Activated CD4-positive, CD25-positive, alpha-beta regulatory T cell treated with anti-CD3 and anti-CD28 coated beads, Interleukin-2, amount 50 U/mL, for 16 hours (primary cell): ENCODE measurements around the gene PTPRN2.
"Not testable (repeated sequence)": the region's sequence is repeated elsewhere in the genome, so short reads cannot be mapped to it uniquely, and the experiment has no call there.

Source experiments
- DNase-seq: peaks from one replicate; pipeline ENCODE4 v3.0.0-alpha.2; 2020; ENCODE audit warnings: low read depth, low spot score

PTPRN2 gene

DNA sequence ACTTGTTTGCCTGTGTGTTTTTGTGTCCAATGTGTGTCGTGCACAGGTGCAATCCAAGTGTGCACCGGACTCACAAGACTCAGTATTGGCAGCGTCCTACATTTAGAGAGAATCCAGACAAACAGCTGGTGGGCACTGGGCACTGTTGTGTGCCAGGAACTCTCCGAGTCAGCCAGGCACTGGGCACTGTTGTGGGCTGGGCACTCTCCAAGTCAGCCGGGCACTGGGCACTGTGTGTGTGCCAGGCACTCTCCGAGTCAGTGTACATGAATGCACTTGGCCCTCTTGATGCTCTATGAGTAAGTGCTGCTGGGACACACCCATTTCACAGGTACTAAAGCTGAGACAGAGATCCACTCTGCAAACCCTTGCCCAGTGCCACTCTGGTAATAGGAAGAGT, 303.5 kb downstream of the PTPRN2 start:
- no peak for DNase-seq

DNA sequence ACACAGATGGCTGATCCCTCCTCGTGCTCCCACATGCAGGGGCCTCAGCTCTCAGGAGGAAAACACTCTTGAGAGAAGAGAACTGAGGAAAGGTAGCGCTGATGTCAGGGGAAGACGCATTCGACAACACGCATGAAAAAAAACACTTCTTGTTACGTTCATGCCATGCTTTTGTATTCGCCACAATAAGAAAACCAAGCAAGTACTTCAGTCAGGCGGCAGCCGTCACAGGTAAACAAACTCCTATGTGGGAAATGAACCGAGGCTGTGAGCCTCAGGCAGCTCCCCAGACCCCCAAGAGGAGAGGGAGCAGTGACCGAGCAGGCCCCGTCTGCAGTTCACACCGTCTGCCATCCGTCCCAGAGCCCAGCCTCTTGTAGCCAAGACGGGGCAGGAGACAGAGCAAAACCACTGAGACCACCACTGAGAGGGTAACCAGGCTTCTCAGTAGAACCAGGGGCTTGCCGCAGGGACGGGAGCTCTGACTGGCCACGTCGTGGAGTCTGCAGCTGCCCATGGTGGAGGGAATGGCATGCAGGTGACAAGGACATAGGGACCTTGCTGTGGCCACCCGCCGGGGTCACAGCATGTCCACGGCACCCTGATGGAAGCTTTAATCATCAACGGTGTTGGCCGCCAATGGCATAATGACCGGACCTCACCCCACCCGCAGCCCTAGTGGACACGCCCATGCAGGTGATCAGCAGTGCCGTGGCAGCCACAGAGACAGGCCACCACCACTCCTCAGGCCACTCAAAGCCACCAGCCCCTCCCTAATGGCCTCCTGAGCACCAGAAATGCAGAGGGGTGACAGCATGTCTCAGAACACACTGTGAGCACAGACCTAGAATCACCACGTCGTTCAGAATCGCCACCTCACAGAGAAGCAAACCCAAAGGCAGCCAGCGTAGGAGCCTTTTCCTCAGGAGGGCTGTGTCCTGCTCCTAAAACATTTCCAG, 304.3 kb downstream of the PTPRN2 start:
- DNase-seq = no peak

DNA sequence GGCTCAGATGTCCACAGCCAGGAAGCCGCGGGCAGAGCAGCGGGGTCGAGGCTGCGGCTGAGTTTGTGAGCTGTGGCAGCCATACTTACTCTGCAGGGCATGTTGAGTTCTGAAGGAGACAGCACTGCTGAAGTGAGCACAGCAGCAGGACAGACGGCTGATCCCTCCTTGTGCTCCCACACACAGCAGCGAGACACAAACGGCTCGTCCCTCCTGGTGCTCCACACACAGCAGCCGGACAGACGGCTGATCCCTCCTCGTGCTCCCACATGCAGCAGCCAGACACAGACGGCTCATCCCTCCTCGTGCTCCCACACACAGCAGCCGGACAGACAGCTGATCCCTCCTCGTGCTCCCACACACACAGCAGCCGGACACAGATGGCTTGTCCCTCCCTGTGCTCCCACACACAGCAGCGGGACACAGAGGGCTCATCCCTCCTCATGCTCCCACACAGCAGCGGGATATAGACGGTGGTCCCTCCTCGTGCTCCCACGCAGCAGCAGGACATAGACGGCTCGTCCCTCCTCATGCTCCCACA, 305.1 kb downstream of the PTPRN2 start:
- DNase-seq = no peak

DNA sequence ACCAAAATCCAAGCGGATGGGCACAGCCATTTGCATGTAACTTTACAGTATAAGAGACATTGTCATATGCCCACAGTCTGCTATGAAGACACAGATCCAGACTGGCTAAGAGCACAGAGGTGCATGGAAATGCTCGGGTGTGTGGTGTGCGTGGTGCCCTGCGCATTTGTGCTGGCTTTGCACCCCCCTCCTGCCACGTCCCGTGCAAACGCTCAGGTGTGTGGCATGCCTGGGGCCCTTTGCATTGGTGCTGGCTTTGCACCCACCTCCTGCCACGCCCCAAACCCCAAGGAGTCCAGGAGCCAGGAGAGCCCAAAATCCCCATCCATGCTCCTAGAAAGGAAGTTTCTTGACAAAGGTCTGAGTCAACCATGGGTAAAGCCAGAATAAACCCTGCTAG, 306.2 kb downstream of the PTPRN2 start:
- DNase-seq = no peak

DNA sequence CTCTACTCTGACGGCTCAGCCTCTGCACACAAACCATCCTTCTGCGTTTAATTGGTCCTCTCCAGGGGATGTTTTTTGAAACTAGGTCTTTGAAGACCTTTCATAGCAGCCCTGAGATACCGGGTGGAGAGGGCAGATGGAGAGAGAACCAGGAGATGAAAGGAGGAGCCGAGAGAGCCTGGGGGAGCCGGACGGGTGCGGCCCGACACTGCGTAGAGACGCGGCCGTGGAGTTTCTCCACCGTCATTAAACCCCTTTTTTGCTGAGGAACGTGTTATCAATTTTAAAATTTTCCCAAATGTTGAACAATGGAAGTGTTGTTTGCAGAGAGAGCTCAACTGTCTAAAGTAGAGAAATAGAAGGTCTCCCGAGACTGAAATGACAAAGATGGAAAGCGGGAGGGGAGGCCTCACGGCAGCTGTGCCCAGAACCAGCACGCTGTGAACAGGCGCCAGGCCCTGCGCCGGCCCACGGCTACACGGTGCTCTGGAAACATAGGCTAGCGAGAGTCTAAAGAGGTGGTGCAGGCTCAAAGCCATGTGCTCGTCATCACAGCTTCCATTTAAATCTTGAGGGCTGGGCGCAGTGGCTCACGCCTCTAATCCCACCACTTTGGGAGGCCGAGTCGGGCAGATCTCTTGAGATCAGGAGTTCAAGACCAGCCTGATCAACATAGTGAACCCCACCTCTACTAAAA, 307.0 kb downstream of the PTPRN2 start:
- DNase-seq = no peak

DNA sequence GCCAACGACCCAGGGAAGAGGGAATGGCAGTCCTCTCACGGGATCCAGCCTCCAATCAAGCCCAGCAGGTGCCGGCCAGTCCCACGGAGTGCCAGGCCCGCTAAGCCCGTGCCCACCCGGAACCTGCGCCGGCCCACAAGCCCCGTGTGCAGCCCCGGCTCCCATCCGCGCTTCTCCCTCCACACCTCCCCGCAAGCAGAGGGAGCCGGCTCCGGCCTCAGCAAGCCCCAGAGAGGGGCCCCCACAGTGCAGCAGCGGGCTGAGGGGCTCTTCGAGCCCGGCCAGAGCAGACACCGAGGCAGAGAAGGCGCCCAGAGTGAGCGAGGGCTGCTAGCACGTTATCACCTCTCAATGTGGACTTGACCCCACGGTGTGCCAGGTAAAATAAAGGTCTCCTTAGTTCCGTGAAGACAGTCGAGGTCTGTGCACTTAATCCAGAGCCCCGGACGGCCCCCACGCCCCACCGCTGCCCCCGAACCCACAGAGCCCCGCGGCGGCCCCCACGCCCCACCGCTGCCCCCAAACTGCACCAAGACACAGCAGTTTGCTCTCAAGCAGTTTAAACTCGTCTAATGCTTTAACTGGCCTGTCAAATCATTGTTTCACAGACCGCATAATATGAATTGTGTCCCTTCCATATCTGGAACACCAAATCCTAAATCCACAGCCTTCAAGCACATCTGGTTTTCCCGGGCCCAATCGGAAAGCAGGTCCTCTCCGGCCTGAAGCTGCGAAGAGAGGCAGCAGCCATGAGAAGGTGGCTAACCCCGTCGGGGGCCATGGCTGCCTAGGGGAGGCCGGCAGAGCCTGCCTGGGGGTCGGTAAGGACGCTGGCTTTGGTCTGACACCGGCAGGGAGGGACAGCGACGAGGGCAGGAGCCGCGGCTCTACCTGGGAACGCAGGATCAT, 307.8 kb downstream of the PTPRN2 start:
- DNase-seq = no peak

DNA sequence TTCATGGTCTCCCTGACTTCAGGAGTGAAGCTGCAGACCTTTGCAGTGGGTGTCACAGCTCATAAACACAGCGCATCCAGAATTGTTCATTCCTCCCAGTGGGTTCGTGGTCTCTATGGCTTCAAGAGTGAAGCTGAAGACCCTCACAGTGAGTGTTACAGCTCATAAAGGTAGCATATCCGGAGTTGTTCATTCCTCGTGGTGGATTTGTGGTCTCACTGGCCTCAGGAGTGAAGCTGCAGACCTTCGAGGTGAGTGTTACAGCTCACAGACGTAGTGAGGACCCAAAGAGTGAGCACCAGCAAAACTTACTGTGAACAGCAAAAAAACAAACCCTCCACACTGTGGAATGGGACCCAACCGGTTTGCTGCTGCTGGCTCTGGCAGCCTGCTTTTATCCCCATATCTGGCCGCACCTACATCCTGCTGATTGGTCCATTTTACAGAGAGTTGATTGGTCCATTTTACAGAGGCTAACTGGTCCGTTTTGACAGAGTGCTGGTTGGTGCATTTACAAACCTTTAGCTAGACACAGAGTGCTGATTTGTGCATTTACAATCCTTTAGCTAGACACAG, 308.8 kb downstream of the PTPRN2 start:
- DNase-seq = no peak

DNA sequence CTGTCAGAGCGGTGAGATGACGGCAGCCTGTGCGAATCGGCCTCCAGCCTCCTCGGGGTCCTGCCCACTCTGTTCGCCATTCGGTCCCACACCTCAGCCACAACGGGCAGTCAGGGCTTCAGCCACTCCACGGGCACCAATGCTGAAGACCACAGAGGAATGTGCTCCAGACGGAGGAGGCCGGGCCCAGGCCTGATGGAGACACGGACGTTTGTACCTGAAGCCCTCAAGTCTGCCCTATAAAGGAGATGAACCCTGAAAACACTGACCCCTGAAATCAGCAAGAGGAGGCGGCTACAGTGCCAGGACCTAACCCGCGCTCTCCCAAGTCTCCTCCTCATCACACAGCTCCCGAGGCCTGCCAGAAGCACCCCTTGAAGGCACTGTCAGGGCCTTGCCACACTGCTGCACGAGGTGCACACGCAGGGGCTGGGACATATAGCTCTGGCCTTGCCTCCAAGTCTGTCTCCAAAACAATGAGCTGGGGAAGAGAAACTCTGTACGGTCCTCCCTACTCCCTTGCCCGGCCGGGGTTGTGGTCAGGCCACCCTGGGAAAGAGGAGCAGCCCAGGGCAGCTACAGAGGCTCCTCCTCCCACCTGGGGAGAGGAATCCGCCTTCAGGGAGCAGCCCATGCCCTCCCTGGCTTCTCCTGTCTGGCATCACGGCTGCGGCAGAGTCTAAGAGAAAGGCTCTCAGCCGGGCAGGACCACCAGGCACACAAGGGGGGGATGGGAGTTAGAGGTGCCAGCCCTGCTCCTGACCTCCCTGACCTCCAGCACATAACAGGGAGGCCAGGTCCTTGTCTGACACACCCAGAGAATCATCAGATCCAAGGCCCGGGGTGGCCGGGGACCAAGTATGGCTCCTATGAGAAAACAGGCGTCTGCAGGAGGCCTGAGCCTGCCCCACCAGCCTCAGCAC, 310.1 kb downstream of the PTPRN2 start:
- no peak for DNase-seq

DNA sequence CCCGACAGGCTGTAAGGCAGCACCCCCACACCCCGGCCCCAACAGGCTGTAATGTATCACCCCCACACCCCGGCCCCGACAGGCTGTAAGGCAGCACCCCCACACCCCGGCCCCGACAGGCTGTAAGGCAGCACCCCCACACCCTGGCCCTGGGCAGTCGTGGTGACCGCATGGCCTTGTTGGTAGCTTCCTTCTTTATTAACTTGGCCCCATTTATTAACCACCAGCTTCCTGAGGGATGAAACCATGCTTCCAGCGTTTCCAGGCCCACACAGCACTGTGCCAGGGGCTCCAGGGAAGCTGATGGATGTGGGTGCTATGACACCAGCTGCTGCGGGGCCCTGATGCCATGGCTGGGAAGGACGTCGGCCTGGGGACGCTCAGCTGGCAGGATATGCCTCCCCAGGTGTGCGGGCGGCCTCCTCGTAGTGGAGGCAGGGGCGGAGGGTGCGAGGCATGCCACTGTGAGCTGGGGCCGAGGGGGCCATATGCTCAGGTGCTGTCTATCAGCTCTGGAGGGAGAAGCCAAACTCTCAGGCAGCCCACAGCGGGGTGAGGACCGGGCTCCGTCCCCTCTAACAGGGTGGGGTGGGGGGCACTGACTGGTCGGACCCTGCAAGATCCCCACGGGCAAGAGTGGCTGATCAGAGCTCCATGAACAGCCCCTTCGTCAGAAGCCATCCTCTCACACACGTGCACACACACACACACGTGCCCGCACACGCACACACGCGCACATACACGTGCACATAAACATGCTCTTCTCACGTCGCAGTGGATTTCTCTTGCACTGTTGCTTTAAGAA, 311.0 kb downstream of the PTPRN2 start:
- no peak for DNase-seq

DNA sequence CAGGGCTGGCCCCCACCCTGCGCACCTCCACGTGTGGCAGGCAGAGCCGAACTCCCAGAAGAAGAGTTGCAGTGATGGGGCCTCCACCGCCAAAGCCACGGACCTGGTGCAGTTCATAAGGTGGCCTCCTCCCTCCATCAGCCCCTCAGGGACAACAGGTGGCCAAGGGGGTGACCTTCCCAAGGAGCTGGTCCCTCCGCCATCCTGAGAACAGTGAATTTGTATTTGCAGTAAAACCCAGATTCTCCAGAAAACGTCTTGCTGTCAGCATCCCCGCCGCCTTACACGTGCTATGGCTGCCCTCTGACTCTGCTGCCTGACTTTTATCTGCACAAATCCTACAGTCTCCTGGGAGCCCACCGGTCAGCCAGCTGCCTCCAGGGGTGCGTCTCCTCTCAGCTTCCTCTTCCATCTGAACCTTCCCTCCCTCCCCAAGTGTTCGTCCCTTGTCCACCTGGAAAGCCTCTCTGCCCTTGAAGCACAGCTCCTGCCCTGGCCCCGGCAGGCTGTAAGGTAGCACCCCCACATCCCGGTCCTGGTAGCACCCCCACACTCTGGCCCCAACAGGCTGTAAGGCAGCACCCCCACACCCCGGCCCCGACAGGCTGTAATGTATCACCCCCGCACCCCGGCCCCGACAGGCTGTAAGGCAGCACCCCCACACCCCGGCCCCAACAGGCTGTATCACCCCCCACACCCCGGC, 311.8 kb downstream of the PTPRN2 start:
- DNase-seq = no peak

DNA sequence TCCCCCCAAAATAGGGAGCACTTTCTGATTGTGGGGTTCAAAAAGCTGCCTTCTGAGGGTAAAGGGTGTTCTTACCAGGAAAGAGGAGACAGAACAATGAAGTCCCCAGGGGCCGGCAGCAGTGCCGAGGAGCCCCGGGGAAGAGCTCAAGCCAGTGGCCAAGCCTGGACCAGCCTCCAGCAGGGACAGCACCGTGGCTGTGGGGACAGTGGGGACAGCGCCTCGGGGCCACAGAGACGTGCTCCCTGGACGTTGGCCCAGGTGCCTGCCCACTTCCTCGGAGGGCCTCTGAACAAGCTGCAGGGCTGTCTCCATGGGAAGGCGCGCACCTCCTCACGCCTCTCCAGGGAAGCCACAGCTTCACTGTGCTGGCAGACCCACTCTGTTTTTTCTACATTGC, 312.6 kb downstream of the PTPRN2 start:
- no peak for DNase-seq

DNA sequence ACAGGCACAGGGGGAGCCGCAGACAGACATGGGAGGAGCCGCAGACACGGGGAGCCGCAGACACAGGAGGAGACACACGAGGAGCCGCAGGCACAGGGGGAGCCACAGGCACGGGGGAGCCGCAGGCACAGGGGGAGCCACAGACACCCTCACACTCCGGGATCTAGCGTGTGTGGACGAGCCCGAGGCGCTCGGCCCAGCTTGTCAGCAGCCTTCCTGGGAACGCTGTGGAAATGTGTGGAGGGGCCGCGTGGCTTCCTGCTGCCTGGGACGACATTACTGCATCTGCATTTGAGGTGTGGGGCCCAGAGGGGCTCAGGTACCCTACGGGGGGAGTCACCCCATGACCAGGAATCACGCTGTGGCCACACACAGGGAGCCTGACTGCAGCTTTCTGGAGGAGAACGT, 313.2 kb downstream of the PTPRN2 start:
- DNase-seq = no peak

DNA sequence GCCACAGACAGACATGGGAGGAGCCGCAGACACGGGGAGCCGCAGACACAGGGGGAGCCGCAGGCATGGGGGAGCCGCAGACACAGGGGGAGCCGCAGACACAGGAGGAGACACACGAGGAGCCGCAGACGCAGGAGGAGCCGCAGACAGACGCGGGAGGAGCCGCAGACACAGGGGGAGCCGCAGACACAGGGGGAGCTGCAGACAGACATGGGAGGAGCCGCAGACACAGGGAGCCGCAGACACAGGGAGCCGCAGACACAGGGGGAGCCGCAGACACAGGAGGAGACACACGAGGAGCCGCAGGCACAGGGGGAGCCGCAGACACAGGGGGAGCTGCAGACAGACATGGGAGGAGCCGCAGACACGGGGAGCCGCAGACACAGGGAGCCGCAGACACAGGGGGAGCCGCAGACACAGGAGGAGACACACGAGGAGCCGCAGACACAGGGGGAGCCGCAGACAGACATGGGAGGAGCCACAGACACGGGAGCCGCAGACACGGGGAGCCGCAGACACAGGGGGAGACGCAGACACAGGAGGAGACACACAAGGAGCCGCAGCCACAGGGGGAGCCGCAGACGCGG, 313.8 kb downstream of the PTPRN2 start:
- DNase-seq = not testable (repeated sequence)

DNA sequence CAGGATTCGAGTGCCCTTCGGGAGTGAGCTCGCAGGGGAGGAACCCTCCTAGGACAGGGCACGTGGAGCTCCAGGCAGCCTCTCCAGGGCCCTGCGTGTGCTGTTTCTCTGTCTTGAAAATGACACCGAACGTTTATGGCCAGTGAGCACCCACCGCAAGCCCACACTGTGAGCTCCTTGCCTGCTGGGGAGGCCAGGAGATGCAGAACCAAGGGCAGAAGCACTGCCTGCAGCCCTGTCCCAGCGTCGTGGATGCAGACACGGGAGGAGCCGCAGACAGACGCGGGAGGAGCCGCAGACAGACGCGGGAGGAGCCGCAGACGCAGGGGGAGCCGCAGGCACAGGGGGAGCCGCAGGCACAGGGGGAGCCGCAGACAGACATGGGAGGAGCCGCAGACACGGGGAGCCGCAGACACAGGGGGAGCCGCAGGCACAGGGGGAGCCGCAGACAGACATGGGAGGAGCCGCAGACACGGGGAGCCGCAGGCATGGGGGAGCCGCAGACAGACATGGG, 314.4 kb downstream of the PTPRN2 start:
- no peak for DNase-seq

DNA sequence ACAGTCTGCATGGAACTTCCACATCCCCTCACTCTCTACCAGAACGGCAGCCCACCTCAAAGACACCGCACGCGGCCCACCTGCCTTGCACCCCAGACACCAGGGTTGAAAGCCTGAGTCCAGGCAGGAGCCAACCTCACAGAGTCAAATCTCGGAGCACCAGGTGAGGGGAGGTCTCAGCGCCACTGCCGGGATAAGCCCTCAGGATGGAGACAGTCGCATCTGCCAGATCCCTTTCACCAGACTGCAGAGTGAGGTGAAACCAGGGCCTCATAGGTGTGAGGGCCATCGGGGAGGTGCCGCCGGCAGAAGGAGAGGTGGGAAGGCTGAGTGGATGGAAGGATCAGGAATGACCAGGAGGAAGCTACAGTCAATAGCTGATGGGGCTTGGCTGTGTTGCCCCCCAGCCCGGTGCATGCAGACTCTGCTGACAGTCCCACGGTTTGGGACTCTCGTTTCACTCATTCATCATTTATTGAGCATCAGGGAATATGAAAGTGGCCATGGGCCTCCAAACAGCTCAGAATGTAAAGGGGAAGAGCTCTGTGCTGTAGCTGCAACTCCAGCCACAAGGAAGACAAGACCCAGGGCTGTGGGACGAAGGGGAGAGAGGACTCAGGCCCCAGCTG, 315.0 kb downstream of the PTPRN2 start:
- no peak for DNase-seq

DNA sequence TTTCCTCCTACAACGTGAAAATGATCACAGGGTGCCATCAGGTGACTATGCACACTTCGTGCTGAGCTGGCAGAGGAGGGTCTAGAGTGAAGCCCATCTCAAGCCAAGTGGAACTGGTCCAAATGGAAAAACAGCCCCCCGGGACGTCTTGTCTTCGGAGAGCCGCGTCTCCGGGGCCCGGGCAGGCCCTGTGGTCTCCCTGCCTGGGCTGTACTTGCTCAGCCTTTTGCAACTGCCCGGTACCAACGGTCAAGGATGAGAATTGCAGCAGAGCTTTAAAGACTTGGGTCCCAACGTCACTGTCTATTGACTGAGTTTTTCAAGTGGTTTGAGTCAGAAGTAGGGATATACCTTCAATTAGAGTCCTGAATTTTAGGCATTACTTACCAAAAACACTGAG, 315.5 kb downstream of the PTPRN2 start:
- no peak for DNase-seq

DNA sequence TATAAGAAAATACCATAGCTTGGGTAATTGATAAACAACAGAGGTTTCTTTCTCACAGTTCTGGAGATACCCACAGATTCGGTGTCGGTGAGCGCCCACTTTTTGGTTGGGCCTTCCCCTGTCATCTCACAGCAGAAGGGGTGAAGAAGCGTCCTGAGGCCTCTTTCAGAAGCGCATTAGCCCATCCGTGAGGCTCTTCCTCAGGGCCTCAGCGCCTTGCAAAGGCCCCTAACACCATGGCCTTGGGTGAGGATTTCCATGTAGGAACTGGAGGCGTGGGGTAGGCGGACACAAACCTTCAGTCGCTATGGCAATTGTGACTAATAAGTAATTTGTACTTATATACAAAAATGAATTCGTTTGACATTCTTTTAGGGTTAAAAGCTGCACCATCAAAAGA, 316.0 kb downstream of the PTPRN2 start:
- DNase-seq = no peak
